NCI-H2196 (cell line): ENCODE results near the gene CCNQ.

Source experiments
- DNase-seq: peaks from one replicate; lab custom pipeline; 2025; ENCODE audit not compliant: unreplicated experiment; lab: John Stamatoyannopoulos, UW

The CCNQ gene

DNA sequence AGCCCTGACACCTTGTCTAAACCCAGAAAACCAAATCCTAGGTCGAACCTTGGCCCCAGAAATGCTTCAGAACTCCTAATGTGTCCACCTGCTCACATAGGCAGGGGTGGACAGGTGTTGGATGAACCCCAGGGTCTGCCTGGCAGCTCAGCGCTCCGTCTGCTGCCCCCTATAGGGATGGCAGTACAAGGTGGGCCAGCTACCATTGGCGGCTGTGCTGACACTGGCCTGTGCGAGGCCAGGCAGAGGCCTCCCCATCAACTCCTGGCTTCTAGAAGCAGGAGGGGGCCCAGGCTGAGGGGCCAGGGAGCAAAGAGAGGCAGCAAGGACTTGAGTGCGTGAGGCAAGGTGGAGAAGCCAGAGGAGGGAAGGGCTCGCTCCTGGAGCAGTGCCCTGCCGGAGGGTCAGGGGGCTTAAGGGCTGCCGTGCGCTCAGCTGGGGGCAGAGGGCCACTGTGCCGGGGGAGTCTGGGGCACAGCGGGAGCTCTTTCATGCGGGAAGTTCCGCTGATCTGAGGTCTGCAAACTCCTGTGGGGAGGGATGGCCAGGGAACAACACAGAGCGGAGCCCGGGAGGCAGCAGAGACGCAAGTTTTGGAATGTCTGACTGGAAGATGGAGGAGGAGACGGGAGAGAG, 20.6 kb downstream of the CCNQ start:
- no peak for DNase-seq

DNA sequence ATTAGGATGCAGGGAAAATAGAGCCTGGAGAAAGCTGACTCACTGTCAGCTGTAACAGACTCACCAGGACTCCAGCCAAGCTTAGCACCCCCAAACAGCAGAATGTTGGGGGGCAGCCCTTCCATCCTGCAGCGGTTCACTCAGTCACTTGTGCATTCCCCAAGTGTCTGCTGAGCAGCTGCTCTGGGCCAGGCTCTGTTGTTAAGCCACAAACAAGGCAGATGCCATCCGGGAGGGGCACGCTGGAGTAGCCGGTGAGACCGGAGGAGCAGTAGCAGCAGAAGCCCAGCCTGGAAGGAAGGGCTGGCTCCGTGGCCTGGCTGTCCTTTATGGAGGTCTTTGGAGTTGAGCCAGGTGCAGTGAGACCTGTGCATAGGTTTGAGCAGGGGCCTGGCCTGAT, 22.0 kb downstream of the CCNQ start:
- no peak for DNase-seq

DNA sequence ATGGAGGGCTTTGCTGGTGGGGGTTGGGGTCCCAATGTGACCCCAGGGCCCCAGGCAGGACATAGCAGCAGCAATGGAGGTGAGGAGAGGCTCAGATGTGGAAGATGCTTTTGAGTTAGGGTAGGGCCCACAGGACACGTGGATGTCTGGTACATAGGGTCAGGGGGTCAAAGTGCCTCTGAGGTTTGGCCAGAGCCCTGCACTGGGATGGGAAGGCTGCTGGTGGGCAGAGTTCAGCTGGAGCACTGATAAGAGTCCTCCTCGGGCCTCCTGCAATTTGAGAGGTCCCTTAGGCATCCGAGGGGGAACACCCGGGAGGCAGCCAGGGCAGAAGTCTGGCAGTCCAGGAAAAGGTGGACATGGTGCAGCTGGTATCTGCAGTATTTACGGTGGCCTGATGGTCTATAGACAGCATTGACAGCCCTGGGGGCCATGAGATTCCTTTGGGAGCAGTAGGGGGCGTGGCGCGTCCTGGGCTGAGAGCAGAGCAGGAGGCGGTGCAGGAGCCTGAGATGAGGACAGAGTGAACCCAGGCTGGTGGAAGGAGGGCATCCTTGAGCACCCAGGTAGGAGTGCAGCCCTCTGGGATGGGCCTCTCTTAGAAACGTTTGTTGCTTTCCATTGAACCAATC, 22.6 kb downstream of the CCNQ start:
- DNase-seq = no peak

DNA sequence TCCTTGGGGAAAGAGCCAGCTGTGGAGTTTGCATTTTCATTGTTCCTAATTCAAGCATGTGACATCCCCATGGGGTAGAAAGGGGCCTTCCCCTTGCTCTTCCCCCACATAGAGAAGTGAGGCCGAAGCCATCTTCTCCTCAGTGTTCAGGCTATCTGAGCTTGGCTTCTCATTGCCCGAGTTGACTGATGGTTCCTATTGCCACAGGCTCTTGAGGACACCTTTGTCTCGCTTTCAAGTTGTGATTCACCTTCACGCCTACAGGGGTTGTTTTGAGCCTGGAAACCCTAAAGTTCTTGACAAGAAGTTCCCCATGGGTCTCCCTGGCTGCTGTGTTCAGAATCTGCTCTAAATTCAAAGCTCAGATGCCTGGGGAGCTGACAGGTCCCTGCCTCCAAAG, 25.0 kb downstream of the CCNQ start:
- DNase-seq = no peak

DNA sequence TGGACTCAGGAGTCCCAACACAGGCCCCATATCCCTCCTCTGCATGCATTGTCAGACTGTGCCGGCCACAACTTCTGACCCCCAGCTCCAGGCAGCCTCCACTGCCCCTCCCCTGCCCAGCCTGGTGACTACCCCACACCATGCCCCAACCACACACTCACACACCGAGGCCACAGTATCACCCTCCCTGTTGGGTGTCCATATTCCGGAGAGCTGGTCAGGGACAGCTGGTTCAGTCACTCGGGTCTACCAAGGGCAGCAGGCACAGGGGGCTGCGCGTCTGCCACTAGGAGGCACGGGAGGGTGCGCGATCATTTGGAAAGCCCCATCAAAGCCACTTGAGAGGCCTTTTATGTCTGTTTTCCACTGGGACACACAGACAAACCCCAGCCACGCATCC, 26.3 kb downstream of the CCNQ start:
- no peak for DNase-seq

DNA sequence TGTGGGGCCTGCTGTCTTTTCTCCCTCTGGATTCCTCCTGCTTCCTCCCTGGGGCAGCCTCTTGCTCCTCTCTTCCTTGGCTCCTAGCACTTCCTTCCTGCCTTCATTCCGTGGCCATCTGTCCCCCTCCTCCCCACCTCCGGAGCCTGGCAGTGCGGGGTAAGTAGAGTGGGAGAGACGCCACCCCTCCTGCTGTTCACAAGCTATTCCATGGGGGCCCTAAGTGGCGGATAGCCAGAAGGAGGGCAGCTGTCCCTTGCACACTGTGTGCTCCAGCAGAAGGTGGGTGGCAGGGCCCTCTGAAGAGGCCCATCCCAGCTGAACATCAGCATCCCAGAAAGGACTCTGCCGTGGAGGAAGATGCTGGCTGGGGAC, 27.4 kb downstream of the CCNQ start:
- DNase-seq = no peak

DNA sequence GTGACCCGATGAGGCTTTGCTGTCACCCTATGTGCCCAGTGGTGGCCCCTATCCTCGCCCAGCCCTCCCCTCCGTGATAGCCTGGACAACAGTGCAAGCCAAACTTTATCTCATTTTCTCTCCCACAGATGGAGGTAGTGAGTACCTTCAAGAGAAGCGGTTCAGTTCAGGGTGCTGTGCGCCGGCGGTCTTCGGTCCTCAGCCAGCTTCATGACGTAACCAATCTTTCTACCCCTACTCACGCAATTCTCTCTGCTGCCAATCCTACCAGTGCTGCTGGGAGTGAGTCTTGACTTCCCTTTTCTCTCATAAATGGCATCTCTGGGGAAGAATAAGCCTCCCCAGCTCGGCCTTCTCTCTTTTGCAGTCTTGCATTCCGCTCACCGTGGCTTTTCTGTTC, 29.5 kb downstream of the CCNQ start:
- DNase-seq = no peak

DNA sequence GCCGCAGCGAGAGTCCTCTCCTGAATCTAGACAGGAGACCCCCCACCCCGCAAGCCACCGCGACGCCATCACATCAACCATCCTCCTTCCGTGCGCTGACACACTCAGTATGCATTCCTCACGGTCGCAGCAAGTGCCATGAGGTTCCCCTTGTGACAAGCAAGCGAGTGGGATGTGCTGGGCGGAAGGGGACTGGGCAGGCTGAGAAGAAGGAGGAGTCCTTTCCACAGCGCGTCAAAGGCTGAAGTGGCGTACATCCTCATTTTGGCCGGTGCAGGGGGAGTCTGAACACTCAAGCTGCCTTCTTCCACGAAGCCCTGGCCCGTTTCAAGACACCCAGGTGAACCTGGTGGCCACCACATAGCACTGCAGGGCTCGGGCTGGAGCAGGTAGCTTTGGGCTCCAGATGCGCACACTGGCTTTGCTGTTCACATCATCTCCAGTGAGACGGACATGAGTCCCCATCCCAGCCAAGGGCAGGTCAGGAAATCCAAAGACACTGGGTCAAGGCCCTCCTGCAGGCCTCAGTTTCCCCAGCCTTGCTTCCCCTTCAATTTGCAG, 30.4 kb downstream of the CCNQ start:
- DNase-seq = no peak

DNA sequence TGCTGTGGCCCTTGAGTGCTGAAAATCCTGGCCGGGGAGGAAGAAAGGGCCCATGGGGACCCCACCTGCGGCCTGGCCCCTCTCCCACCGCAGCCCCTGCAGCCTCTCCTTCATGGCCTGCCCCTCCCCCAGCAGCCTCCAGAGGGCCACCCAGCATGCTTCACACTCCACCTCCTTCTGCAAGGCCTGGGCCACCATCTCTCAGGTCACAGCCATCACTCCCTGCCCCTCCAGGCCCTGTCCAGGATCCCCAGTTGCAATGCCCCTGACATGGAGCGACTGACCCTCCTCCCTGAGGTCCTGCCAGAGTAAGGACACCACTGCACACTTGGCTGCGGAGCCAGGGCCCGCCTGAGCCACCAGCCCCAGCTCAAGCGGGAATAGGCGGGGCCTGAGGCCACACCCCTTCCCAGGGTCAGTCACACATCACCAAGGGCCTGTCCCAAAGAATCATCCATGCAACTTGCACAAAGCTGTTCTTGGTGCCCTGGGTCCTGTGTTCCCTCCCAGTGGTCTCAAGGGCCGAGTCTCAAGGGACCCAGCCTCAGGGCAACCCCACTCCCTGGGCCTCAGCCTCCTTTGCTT, 32.9 kb downstream of the CCNQ start:
- DNase-seq = no peak

DNA sequence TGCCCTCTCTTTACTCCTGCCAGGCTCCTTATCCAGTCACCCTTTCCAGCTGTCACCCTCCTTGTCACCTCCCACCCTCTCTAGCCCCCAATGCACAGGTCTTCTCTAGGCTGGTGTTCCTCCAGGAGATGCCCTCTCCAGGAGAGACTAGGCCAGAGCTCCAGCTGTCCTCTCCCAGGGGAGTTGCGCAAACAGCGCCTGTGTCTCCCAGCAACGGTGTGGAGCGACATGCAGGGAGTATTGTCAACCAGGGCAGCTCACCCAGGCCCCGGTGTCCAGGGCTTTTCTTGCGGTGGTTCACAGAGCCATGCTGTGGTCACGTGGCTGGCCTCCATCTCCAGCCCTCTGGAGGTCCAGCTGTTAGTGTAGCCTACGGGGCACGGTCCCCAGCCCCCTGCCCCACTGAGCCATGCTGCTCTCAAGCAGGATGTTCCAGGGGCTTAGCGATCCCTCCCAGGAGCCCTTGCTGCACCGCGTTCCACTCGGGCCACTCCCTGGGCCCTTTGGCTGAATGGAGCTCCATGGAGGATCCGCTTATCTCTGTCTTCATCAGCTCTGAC, 34.8 kb downstream of the CCNQ start:
- peak; percentile 11 for DNase-seq

DNA sequence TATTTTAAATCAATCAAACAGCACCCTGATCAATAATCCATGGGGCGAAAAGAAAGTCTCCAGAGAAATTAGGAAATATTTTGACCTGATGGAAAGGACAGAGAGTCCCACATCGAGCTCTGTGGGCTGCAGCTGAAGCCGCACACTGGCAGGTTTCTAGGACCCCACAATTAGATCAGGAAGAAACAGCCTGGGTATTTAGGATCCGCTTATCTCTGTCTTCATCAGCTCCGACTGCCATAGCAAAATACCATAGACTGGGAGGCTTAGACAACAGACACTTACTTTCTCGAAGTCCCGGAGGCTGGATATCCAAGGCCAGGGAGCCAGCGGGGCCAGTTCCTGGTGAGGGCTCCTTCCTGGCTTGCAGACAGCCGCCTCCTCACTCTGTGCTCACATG, 36.4 kb downstream of the CCNQ start:
- DNase-seq = no peak

DNA sequence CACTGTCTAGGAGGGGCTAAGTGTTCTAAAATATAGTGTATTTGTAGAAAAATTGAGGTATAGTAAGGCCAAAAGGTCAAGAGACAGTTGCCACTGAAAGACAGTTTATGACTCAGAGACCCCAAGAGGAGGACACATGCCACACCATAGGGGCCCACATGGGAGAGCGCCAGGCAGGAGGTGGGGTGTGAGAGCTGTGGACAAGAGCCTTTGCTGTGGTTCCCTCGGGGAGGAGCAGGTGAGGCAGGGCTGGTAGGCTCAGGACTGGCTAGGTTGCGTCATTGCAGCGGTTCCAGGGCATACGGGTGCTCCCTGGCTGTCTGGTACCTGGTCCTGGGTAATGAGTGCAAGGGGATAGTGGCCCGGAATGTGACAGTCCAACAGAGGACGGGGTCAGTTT, 37.6 kb downstream of the CCNQ start:
- DNase-seq = no peak

DNA sequence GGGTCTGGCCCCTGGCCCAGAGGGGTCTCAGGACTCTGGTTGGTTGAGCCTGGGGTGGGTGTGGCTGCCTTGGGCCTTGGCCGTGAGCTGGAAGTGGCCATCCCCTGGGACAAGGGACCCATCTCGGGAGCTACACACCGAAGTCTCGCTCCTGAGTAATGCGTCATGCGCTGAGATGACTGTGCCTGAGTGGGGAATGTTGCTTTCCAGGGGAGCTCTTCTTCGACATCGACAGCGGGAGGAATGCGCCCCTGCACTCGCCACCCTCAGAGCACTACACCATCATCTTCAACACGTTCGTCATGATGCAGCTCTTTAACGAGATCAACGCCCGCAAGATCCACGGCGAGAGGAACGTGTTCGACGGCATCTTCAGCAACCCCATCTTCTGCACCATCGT, 38.5 kb downstream of the CCNQ start:
- DNase-seq = no peak

DNA sequence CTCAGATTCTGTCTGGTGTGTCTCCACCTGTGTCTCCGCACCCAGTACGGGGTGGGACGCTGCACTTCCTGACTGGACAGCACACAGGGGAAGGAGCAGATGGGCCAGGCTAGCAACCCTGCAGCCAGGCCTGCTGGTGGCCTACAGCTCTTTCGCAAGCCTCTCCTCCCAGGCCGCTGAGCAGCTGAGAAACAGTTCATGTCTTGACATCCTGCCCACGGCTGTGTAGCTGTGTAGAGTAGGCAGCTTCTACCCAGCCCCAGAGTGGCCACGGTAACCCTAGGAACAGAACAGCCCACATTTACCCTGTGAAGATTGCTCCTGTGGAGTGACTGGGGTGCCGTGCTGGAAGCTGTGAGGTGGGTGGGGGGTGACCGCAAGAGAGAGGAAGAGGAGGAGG, 38.9 kb downstream of the CCNQ start:
- DNase-seq = no peak

DNA sequence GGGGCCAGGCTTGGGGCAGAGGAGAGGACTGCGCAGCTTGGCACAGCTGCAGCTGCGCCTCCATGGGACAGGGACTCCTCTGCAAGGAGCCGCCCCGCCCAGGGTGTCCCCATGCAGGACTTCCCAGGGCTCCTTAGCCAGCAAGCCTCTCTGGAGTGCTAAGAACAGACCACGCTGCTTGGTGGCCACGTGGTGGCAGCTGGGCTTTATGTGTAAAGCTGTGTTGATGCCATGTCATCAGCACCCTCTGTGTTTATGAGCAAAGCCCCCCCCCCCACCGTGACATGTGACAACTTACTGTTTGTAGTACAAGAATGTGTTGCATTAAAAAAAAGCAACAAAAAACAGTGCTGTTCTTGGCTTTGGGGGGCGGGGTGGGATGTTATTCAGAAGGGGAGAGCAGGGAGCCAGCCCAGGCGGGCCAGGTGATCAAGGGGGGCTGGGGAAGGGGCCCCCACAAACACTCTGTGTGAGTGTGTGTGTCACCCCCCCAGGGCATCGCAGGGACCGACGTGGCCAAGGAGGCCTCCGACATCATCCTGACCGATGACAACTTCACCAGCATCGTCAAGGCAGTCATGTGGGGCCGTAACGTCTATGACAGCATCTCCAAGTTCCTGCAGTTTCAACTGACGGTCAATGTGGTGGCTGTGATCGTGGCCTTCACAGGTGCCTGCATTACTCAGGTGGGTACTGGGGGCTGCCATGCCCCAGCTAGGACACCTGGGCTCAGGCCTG, 41.2 kb downstream of the CCNQ start:
- DNase-seq = no peak

DNA sequence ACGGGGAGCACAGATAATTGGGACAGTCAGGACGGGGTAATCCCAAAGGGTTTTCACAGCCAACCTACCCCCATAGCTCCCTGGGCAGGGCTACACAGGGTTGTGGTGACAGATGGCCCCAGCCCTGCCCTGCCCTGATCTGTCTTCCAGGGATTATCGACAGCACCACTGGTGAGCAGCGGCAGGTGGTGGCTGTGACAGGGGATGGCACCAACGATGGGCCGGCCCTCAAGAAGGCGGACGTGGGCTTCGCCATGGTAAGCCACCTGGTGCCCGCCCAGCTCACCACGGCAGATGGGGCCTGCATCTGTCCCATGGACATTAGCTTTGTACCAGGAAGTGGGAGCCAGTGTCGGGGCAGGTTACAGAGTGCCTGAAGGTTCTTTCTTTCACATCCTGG, 42.2 kb downstream of the CCNQ start:
- DNase-seq = no peak

DNA sequence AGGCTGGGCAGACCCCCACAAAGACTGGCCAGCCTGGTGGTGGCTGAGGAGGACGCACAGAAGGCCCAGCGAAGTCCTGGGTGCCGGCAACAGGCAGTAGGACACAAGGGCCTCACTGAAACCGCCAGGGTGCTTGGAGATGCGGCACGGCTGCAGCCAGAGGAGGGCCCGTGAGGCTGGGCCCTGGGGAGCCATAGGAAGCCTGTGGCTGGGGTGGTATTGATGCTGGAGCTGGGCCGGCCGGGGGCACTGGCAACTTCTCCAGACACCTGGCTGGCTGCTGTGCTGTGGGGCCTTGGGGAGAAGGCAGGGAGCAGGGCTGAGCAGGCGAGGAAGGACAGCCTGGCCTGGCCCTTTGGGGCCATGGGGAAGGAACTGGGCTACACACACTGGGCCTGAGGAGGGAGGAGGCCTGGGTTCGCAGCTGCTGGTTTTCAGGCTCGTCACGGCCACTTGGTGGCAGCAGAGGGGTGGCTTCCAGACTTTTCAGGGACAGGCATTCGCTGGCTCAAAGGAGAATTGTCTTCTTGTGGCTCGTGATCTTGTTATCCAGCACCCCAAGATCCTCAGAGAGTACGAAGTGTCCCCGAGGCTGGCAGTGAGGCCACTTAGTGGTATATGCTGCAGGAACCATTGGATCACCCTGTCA, 44.3 kb downstream of the CCNQ start:
- peak; percentile 41 for DNase-seq

DNA sequence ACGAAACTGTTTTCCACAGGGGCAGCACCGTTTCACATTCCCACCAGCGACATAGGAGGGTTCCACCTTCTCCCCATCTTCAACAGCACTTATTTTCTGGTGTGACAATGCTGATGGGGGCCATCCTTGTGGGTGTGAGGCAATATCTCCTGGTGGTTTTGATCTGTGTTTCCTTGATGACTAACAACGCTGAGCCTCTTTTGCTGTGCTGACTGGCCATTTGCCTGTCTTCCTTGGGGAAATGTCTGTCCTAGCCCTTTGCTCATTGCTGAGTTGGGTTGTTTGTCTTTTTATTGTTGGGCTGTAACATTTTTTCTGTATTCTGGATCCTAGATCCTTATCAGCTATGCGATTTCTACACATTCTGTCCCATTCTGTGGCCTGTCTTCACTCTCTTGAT, 47.8 kb downstream of the CCNQ start:
- DNase-seq = no peak

DNA sequence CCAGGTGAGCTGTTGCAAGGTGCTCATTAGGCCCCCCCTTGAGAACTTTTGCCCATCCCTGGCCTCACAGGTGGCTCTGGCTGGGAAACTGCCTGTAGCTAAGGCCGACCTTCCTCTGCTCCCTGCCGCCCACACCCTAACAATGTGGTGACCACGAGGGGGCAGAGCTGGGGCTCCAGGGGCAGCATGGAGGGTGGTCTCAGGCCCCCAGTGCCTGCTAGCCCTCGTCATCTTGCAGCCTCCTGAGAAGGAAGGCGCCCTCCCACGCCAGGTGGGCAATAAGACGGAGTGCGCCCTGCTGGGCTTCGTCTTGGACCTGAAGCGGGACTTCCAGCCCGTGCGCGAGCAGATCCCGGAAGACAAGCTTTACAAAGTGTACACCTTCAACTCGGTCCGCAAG, 49.1 kb downstream of the CCNQ start:
- DNase-seq = no peak

DNA sequence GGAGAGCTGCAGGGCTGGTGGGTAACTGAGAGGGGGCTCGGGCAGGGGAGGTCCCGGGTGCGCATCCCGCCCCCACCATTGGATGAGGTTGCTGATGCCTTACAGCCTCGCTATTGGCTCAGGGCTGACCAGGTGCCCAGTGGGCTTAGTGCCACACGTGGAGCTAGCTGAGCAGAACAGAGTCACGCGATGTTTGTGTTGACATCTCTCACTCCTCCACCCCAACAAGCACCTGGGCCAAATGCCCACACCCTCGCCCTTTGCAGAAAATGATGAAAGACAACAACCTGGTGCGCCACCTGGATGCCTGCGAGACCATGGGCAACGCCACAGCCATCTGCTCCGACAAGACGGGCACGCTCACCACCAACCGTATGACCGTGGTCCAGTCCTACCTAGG, 49.7 kb downstream of the CCNQ start:
- no peak for DNase-seq

DNA sequence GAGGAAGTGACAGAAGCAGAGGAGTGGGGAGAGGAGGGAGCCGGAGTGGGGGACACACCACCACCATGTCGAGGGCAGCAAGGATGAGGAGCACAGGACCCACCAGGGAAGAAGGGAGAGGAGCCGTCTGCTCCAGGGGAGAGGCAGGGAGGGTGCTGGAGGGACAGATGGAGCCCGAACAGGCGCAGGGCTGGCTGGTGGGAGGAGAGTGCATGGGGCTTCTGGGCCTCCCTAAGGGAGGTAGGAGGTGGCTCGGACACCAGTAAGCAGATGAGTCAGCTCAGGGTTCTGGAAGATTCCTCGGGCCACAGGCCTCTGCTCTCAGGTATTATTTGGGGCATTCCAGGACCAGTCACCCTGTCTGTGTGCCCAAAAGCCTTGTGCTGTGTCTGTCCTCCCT, 51.7 kb downstream of the CCNQ start:
- DNase-seq = no peak
